Measurements from ENCODE around the gene GTF3C1.
"Not testable (repeated sequence)": the region's sequence is repeated elsewhere in the genome, so short reads cannot be mapped to it uniquely, and the experiment has no call there.

GTF3C1 gene

GRCh38 chr16:27439271-27440018, 110.3 kb downstream of the GTF3C1 start:
- DNase-seq (ENCODE audit: low spot score), result no peak

- DNase-seq (ENCODE audit: low spot score), result no peak
These were observed 111.8 kb downstream of the GTF3C1 start for GRCh38 chr16:27437946-27438345.

- DNase-seq (ENCODE audit: low spot score), result no peak
These were observed 112.6 kb downstream of the GTF3C1 start for GRCh38 chr16:27436921-27437650.

GRCh38 chr16:27436065-27436464, 113.6 kb downstream of the GTF3C1 start:
- DNase-seq (ENCODE audit: low spot score), result no peak

GRCh38 chr16:27435146-27435545, 114.6 kb downstream of the GTF3C1 start:
- DNase-seq (ENCODE audit: low spot score), result not testable (repeated sequence)

GRCh38 chr16:27434141-27435051, 115.3 kb downstream of the GTF3C1 start:
- DNase-seq (ENCODE audit: low spot score), result no peak

- no peak for DNase-seq (ENCODE audit: low spot score)
These were observed 116.1 kb downstream of the GTF3C1 start for GRCh38 chr16:27433636-27434035.

GRCh38 chr16:27433191-27433590, 116.5 kb downstream of the GTF3C1 start:
- DNase-seq (ENCODE audit: low spot score), result not testable (repeated sequence)

GRCh38 chr16:27432558-27432957, 117.2 kb downstream of the GTF3C1 start:
- no peak for DNase-seq (ENCODE audit: low spot score)

- no peak for DNase-seq (ENCODE audit: low spot score)
These were observed 117.8 kb downstream of the GTF3C1 start for GRCh38 chr16:27431773-27432532.

GRCh38 chr16:27430923-27431484, 118.7 kb downstream of the GTF3C1 start:
- no peak for DNase-seq (ENCODE audit: low spot score)

- no peak for DNase-seq (ENCODE audit: low spot score)
These were observed 119.2 kb downstream of the GTF3C1 start for GRCh38 chr16:27430512-27430911.

GRCh38 chr16:27429981-27430441, 119.7 kb downstream of the GTF3C1 start:
- DNase-seq (ENCODE audit: low spot score), result no peak

- no peak for DNase-seq (ENCODE audit: low spot score)
These were observed 120.3 kb downstream of the GTF3C1 start for GRCh38 chr16:27429330-27429871.

GRCh38 chr16:27428026-27428785, 121.5 kb downstream of the GTF3C1 start:
- DNase-seq (ENCODE audit: low spot score), result no peak

GRCh38 chr16:27427538-27427937, 122.2 kb downstream of the GTF3C1 start:
- DNase-seq (ENCODE audit: low spot score), result no peak

GRCh38 chr16:27426423-27427408, 123.0 kb downstream of the GTF3C1 start:
- DNase-seq (ENCODE audit: low spot score), result no peak

- DNase-seq (ENCODE audit: low spot score), result no peak
These were observed 123.8 kb downstream of the GTF3C1 start for GRCh38 chr16:27425961-27426360.

Data from HuH-7.5 (cell line).